PC-9 (cell line): ENCODE results near the gene NUP214.

Experiments
- EZH2 ChIP-seq: fragments of 200-600 bp; sonication (generic); IDR thresholded peaks from 2 replicates; pipeline ENCODE4 v1.8.0; 2017; ENCODE audit warnings: antibody characterized with exemption, low read depth
- TF ChIP-seq, protein P1 (sequence below): fragments of 200-600 bp; sonication (generic); conservative IDR thresholded peaks from 2 replicates; pipeline ENCODE4 v1.6.1; 2017; ENCODE audit warnings: mixed run types, antibody characterized with exemption, mild to moderate bottlenecking, moderate library complexity

DNA sequence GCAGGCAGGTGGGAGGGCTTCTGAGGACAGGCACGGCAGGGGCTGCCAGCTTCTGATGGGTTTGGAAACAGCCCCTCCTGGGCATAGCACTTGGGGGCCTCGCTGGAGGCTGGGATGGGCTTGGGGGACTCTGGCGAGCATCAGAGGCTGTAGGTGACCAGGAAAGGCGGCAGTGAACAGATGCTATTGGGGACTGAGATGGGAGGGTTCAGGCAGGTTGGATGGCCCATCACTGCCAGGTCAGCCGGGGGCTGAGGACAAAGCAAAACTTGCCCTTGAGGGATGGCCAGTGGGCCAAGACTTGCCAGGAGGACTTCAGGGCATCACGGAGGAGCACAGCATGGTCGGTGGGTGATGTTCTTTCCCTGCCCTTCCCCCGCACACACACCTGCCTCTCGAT lies 22.4 kb upstream of the NUP214 start:
- TF ChIP-seq, protein P1, sequence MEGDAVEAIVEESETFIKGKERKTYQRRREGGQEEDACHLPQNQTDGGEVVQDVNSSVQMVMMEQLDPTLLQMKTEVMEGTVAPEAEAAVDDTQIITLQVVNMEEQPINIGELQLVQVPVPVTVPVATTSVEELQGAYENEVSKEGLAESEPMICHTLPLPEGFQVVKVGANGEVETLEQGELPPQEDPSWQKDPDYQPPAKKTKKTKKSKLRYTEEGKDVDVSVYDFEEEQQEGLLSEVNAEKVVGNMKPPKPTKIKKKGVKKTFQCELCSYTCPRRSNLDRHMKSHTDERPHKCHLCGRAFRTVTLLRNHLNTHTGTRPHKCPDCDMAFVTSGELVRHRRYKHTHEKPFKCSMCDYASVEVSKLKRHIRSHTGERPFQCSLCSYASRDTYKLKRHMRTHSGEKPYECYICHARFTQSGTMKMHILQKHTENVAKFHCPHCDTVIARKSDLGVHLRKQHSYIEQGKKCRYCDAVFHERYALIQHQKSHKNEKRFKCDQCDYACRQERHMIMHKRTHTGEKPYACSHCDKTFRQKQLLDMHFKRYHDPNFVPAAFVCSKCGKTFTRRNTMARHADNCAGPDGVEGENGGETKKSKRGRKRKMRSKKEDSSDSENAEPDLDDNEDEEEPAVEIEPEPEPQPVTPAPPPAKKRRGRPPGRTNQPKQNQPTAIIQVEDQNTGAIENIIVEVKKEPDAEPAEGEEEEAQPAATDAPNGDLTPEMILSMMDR = no peak
- TF ChIP-seq EZH2 = no peak
